GM19438 (cell line): ENCODE results near the gene NT5C3B.
"Not testable (repeated sequence)": the region's sequence is repeated elsewhere in the genome, so short reads cannot be mapped to it uniquely, and the experiment has no call there.

Source experiments
- ATAC-seq: cut with Tn5 transposase; IDR thresholded peaks from one replicate; pipeline ENCODE4 v1.9.1; 2021; ENCODE audit warnings: low read depth; ENCODE audit not compliant: unreplicated experiment

NT5C3B gene

GRCh38 chr17:41835800-41836549 is at the start of gene NT5C3B:
TSS of gene NT5C3B (minus strand) at chr17:41836232. CDS start at chr17:41836193, 39 bp downstream.
- ATAC-seq = peak; percentile 68

DNA sequence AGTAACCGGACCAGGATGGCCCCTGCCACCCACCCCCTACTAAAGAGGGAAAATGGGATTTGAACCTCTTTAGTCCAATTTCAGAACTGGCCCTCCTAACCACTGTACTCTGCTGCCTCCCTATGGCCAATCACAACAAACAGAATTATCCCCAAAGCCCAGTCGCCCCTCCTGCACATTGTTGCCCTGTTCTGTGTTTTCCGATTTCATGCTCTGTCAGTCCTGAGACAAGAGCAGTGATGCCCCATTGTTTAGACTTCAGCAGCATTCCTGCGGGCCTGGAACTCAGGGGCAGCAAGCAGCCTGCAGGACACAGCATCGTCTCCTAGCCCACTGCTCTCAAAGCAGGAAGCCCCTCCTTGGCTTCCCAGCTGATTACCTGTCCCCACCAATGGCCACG is 49.7 kb upstream of the NT5C3B start:
- ATAC-seq = no peak

DNA sequence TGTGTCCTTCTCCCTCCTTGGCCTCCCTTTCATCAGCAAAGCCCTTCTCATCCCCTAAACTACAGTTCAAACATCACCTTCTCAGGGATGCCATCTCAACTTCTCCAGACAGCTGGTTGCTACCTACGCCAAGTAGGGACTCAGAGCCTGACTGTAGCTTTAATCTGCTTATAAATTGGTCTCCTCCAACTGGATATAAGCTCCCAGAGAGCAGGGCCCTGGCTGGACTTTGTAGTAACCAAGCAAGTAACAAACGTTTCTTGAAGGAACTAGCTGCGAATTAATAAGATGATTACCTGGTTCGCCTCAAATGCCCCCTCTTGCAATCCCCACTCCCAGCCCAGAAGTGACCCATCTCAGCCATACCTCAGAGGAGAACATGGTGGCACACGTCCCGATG is 46.7 kb upstream of the NT5C3B start:
- no peak for ATAC-seq

GRCh38 chr17:41880130-41880529 is 44.1 kb upstream of the NT5C3B start:
- ATAC-seq = no peak

DNA sequence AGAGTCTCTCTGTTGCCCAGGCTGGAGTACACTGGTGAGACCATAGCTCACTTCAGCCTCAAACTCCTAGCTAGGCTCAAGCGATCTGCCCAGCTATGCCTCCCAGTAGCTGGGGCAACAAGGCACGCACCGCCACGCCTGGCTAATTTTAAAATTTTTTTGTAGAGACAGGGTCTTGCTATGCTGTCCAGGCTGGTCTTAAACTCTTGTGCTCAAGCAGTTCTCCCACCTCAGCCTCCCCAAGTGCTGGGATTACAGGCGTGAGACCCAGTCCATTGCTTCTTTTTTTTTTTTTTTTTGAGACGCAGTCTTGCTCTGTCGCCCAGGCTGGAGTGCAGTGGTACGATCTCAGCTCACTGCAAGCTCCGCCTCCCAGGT is 38.2 kb upstream of the NT5C3B start:
- ATAC-seq = not testable (repeated sequence)

GRCh38 chr17:41873559-41874292 is 37.7 kb upstream of the NT5C3B start:
- ATAC-seq = no peak

DNA sequence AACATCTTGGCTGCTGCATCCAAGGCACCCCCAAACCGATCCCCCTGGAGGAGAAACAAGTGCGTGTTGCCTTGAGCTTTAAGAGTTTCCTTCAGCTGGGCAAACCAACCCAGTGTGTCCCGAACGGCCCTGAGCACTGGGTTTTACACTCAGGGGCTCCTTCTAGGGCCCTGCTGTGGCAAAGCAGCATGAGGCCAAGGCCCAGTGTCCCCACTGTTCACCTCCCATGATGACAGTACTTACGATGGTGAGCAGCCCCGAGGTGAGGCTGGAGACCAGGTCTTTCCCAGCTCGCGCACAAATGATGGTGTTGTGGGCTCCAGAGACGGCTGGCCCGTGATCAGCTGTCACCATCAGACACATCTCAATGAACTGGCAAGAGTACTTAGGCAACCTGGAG is 35.8 kb upstream of the NT5C3B start:
- ATAC-seq = no peak

- ATAC-seq = no peak
Measured at GRCh38 chr17:41870627-41871026, 34.6 kb upstream of the NT5C3B start.

DNA sequence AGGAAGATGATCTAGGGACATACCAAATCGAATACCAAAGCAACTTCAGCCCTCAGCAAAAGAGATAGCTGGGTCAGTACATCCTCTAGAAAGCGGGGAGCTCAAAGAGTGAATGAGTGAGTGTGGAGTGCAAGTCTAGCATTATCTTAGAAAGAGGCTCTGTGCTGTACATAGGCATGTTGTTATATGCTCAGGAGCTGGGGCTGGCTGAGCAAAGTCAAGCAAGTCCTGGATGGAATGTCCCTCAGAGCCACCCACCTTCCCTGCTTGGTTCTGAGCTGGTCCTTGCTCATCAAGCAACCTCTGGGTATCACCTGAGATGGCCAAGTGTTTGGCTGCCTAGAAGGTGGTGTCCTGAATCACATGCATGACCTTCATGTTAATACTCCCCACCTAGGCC is 34.1 kb upstream of the NT5C3B start:
- ATAC-seq = no peak

GRCh38 chr17:41869426-41869825 is 33.4 kb upstream of the NT5C3B start:
- ATAC-seq = no peak

DNA sequence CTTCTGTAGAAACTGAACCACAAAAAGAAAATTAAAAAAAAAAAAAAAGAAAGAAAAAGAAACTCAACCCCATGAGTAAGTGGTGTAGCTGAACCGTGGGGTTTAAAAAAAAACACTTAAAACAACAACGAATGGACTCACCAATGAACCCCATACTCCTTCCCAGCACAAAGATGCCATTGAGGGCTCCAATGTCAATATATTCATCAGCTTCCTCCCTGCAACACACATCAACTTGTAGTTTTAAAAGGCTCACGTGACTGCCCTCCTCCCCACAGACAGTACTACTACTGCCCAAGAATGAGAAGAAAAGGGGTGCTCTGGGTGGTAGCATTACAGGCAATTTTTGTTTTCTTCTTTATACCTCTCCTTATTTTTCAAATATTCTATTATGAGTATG is 32.5 kb upstream of the NT5C3B start:
- ATAC-seq = no peak

DNA sequence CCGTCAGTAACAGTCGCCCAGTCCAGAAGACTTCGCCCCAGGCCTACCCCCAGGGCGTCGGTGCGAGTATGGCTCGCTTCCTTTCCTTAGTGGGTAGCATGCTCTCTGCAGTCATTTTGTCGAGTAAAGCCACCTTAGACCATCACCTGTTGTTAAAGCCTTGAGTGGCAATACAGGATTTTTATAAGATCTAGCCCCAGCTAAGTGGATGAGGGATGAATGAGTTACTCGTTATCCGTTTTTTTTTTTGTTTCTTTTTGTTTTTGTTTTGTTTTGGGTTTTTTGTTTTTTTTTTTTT is 29.5 kb upstream of the NT5C3B start:
- ATAC-seq = no peak

DNA sequence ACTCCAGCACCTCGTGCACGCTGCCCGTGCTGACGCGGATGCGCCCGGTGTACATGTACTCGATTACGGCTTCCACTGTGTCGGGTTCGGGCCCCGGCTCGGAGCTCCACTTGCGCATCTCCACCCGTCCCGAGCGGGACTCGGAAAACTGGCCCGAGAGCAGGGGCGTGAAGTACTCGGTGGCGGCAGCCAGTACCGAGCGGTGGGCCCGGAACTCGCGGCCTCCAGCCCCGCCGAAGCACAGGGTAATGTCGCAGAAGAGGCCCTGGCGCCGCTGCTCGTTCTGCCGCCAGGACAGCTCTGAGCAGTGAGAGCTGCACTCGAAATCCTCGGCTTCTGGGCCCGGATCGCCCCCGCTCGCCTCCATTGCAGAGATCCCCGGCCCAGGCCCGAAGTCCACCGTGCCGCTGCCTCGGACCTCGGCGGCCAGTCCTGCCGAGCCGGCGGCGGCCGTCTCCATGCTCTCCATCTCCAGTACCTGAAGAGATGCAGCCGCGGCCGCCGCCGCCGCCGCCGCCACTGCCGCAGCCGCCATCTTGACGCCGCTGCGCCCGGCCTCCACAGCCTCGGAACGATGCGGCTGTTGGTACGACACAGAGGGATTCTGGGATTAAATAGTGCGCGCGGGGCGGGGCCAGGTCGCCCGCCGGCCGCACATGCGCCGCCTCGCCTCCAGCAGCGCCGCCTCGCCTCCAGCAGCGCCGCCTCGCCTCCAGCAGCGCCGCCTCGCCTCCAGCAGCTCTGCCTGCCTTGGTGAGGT is 29.0 kb upstream of the NT5C3B start, which contains the start of gene KLHL11:
Gene KLHL11 (minus strand): TSS at position 588 of the 760 bp plus-strand sequence. CDS start 53 bp downstream, at position 535.
- ATAC-seq = peak; percentile 87

DNA sequence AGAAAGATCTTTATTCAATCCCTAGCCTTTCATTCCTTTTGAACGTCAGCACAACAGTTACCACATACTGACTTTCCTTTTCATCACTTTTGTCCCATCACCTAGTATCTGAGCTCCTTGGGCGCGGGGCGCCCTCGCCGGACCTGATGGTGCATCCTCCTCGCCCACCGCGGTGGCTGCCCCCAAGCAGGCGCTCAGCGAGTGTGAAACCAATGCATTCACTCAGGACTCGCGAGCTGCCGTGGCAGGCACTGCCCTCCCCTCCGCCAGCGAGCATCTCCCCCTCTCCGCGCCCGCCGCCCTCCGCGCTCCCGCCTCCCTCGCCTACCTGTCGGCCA is 28.4 kb upstream of the NT5C3B start:
- ATAC-seq = no peak

GRCh38 chr17:41863074-41863848 is 27.2 kb upstream of the NT5C3B start:
- no peak for ATAC-seq

GRCh38 chr17:41860254-41860931 is 24.4 kb upstream of the NT5C3B start:
- no peak for ATAC-seq

DNA sequence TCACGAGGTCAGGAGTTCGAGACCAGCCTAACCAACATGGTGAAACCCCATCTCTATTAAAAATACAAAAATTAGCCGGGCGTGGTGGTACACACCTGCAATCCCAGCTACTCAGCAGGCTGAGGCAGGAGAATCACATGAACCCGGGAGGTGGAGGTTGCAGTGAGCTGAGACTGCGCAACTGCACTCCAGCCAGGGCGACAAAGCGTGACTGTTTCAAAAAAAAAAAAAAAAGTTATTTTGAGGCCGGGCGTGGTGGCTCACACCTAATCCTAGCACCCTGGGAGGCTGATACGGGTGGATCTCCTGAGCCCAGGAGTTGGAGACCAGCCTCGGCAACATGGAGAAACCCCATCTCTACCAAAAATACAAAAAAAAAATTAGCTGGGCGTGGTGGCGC is 15.3 kb upstream of the NT5C3B start:
- not testable (repeated sequence) for ATAC-seq

DNA sequence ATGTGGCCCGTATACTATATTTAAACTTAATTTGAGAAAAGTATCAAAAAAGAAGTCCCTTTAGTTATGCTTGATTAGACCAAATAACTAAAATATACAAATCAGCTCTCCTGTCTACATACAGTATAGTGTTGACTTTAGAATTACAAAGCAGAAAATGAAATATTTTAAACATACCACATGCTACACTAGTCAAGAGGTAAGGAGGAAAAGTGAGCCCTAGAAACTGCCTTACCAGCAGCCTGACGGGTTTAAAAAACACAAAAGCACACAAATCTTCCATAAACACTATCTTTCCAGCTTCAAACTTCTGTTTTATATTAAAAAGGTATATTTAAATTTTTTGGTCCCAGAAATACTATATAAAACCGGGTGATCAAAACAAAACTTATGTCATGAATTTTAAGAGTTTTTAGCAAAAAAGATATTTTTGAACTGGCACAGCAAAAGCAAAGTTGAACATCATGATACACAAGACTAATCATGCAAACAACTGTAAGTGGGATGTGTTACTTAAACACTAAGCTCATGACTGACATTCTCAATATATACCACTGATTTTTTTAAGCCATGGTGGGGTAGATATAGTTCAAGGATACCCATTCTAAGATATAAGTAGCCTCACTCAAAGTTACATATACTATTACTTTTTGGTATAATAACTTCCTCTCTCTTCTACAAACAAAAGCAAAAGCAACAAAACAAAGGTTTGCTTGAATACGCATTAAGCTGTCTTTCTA is 13.4 kb upstream of the NT5C3B start:
- no peak for ATAC-seq

GRCh38 chr17:41848788-41849187 is 12.8 kb upstream of the NT5C3B start:
- no peak for ATAC-seq

DNA sequence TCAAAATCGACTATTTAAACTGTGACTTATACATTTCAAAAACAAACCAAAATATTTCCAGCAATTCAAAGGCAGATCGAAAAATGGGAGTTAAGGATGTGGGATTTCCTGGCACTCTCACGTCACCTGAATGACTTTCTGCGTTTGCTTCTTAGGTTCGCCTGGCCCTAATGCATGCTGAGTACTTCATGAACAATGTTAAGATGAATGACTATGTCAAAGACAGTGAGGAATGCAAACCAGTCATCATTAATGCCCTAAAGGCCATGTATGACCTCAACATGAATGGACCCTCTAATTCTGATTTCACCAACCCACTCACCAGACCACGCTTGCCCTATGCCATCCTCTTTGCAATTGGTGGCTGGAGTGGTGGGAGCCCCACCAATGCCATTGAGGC is 8.9 kb upstream of the NT5C3B start:
- no peak for ATAC-seq
